Neural cell (in vitro differentiated cells): Measurements from ENCODE around the gene FGF14. TPM values are rescaled to one million over a fixed set of nuclear protein-coding genes. Genes with fewer than 3 reads are reported as not detected.

Experiments
- H2AFZ ChIP-seq: fragments of 200-600, 300-800 bp; sonication (generic), shearing (Covaris generic); 2 replicates; pipeline ENCODE4 v1.6.0; 2014; ENCODE audit warnings: low read depth, mild to moderate bottlenecking, antibody characterized with exemption, low read length, moderate library complexity
- H3F3A ChIP-seq: fragments of 200-600 bp; shearing (Covaris generic); 2 replicates; pipeline ENCODE4 v1.6.1; 2016; ENCODE audit warnings: mild to moderate bottlenecking, moderate library complexity, mixed read lengths, antibody characterized with exemption, low read length; ENCODE audit not compliant: insufficient read depth, poor library complexity, severe bottlenecking
- H3K27ac ChIP-seq: fragments of 200-600, 300-800 bp; sonication (generic), shearing (Covaris generic); 2 replicates; pipeline ENCODE4 v1.5.1; 2014; ENCODE audit warnings: mild to moderate bottlenecking, low read length, moderate library complexity
- H3K27me3 ChIP-seq: fragments of 300-800, 200-600 bp; sonication (generic), shearing (Covaris generic); 2 replicates; pipeline ENCODE4 v1.6.0; 2014; ENCODE audit warnings: mild to moderate bottlenecking, low read depth, low read length, moderate library complexity; ENCODE audit not compliant: insufficient read depth
- H3K36me3 ChIP-seq: fragments of 300-800, 200-600 bp; sonication (generic), shearing (Covaris generic); 2 replicates; pipeline ENCODE4 v1.5.1; 2014; ENCODE audit warnings: mild to moderate bottlenecking, antibody characterized with exemption, low read length, moderate library complexity; ENCODE audit not compliant: insufficient read depth
- H3K4me2 ChIP-seq: fragments of 300-800, 200-600 bp; sonication (generic), shearing (Covaris generic); 2 replicates; pipeline ENCODE4 v1.6.0; 2014; ENCODE audit warnings: mild to moderate bottlenecking, low read length
- H3K4me3 ChIP-seq: fragments of 300-800, 200-600 bp; sonication (generic), shearing (Covaris generic); 2 replicates; pipeline ENCODE4 v1.5.1; 2014; ENCODE audit warnings: mild to moderate bottlenecking, low read length, moderate library complexity
- H3K79me2 ChIP-seq: fragments of 200-600 bp; shearing (Covaris generic); replicated peaks from 2 replicates; pipeline ENCODE4 v1.6.0; 2014; ENCODE audit warnings: mild to moderate bottlenecking, low read length, moderate library complexity; ENCODE audit not compliant: insufficient read depth
- H3K9ac ChIP-seq: fragments of 300-800, 200-600 bp; sonication (generic), shearing (Covaris generic); 2 replicates; pipeline ENCODE4 v1.6.1; 2016; ENCODE audit warnings: mild to moderate bottlenecking, low read length, mixed read lengths
- H3K9me2 ChIP-seq: fragments of 200-600 bp; shearing (Covaris generic); 2 replicates; pipeline ENCODE4 v1.6.1; 2016; ENCODE audit warnings: mild to moderate bottlenecking, low read length, mixed read lengths; ENCODE audit not compliant: insufficient read depth
- H3K9me3 ChIP-seq: fragments of 200-600, 300-800 bp; sonication (generic), shearing (Covaris generic); 2 replicates; pipeline ENCODE4 v1.6.1; 2016; ENCODE audit warnings: mild to moderate bottlenecking, mixed run types, low read length, moderate library complexity, mixed read lengths
- H4K20me1 ChIP-seq: fragments of 200-600 bp; shearing (Covaris generic); 2 replicates; pipeline ENCODE4 v1.6.1; 2016; ENCODE audit warnings: mild to moderate bottlenecking, mixed run types; ENCODE audit not compliant: insufficient read depth
- EP300 ChIP-seq: fragments of 450-650 bp; conservative IDR thresholded peaks from 2 replicates; pipeline ENCODE4 v1.6.1; 2014; ENCODE audit warnings: antibody characterized with exemption, mild to moderate bottlenecking, moderate library complexity; ENCODE audit not compliant: poor library complexity, severe bottlenecking
- EZH2 ChIP-seq: fragments of 200-600, 300-800 bp; shearing (Covaris generic), sonication (generic); IDR thresholded peaks from 2 replicates; pipeline ENCODE4 v1.6.1; 2014; ENCODE audit warnings: antibody characterized with exemption, low read length, borderline replicate concordance, mild to moderate bottlenecking; ENCODE audit not compliant: insufficient read depth, poor library complexity, severe bottlenecking
- MXI1 ChIP-seq: fragments of 450-650 bp; conservative IDR thresholded peaks from 2 replicates; pipeline ENCODE4 v1.6.1; 2014; ENCODE audit warnings: antibody characterized with exemption, mild to moderate bottlenecking; ENCODE audit not compliant: poor library complexity, severe bottlenecking
- POLR2AphosphoS5 ChIP-seq: IDR thresholded peaks from 2 replicates; pipeline ENCODE4 v1.6.1; 2012
- RAD21 ChIP-seq: fragments of 450-650 bp; conservative IDR thresholded peaks from 2 replicates; pipeline ENCODE4 v1.6.1; 2014; ENCODE audit warnings: antibody characterized with exemption, mild to moderate bottlenecking, moderate library complexity
- SMC3 ChIP-seq: fragments of 450-650 bp; conservative IDR thresholded peaks from 2 replicates; pipeline ENCODE4 v1.6.1; 2014; ENCODE audit warnings: antibody characterized with exemption, mild to moderate bottlenecking, moderate library complexity; ENCODE audit not compliant: poor library complexity
- TAF1 ChIP-seq: IDR thresholded peaks from 2 replicates; pipeline ENCODE4 v1.6.1; 2012; ENCODE audit warnings: low read depth
- polyA plus RNA-seq: library from polyadenylated mRNA; depleted of rRNA; stranded (reverse); fragments of >200 nt; gene quantifications from 2 replicates; pipeline ENCODE4 v1.2.3, GENCODE V29; 2014
- TF ChIP-seq, protein P1 (sequence below): fragments of 450-650 bp; IDR thresholded peaks from 2 replicates; pipeline ENCODE4 v1.5.1; 2014; ENCODE audit warnings: antibody characterized with exemption, mild to moderate bottlenecking, moderate library complexity; ENCODE audit not compliant: poor library complexity, severe bottlenecking
- TF ChIP-seq, protein P2 (sequence below): IDR thresholded peaks from 2 replicates; pipeline ENCODE4 v1.6.1; 2012; ENCODE audit warnings: borderline replicate concordance

FGF14 gene
- polyA plus RNA-seq, 1 donor from 2014 or later, result 36.4 TPM

- no peak overlapping the region for H2AFZ ChIP-seq
- H3K4me3 ChIP-seq, result no peak overlapping the region
- TF ChIP-seq EZH2 (no peak), RAD21 (no peak), SMC3 (no peak), POLR2AphosphoS5 (no peak), EP300 (no peak), MXI1 (no peak), TAF1 (no peak)
- TF ChIP-seq, protein P1, sequence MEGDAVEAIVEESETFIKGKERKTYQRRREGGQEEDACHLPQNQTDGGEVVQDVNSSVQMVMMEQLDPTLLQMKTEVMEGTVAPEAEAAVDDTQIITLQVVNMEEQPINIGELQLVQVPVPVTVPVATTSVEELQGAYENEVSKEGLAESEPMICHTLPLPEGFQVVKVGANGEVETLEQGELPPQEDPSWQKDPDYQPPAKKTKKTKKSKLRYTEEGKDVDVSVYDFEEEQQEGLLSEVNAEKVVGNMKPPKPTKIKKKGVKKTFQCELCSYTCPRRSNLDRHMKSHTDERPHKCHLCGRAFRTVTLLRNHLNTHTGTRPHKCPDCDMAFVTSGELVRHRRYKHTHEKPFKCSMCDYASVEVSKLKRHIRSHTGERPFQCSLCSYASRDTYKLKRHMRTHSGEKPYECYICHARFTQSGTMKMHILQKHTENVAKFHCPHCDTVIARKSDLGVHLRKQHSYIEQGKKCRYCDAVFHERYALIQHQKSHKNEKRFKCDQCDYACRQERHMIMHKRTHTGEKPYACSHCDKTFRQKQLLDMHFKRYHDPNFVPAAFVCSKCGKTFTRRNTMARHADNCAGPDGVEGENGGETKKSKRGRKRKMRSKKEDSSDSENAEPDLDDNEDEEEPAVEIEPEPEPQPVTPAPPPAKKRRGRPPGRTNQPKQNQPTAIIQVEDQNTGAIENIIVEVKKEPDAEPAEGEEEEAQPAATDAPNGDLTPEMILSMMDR, result no peak
- TF ChIP-seq, protein P2, sequence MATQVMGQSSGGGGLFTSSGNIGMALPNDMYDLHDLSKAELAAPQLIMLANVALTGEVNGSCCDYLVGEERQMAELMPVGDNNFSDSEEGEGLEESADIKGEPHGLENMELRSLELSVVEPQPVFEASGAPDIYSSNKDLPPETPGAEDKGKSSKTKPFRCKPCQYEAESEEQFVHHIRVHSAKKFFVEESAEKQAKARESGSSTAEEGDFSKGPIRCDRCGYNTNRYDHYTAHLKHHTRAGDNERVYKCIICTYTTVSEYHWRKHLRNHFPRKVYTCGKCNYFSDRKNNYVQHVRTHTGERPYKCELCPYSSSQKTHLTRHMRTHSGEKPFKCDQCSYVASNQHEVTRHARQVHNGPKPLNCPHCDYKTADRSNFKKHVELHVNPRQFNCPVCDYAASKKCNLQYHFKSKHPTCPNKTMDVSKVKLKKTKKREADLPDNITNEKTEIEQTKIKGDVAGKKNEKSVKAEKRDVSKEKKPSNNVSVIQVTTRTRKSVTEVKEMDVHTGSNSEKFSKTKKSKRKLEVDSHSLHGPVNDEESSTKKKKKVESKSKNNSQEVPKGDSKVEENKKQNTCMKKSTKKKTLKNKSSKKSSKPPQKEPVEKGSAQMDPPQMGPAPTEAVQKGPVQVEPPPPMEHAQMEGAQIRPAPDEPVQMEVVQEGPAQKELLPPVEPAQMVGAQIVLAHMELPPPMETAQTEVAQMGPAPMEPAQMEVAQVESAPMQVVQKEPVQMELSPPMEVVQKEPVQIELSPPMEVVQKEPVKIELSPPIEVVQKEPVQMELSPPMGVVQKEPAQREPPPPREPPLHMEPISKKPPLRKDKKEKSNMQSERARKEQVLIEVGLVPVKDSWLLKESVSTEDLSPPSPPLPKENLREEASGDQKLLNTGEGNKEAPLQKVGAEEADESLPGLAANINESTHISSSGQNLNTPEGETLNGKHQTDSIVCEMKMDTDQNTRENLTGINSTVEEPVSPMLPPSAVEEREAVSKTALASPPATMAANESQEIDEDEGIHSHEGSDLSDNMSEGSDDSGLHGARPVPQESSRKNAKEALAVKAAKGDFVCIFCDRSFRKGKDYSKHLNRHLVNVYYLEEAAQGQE, result no peak
- H3K36me3 ChIP-seq, result no peaks in the 10 kb centered on the region
- no peaks in the 10 kb centered on the region for H3K9me2 ChIP-seq
- H3K27me3 ChIP-seq, result no peaks in the 10 kb centered on the region
- no peaks in the 10 kb centered on the region for H4K20me1 ChIP-seq
- H3K4me2 ChIP-seq, result no peak overlapping the region
- no peaks in the 10 kb centered on the region for H3F3A ChIP-seq
- H3K9ac ChIP-seq, result no peak overlapping the region
- no peak overlapping the region for H3K27ac ChIP-seq
- no peaks in the 10 kb centered on the region for H3K9me3 ChIP-seq
- H3K79me2 ChIP-seq, result no peaks in the 10 kb centered on the region
Measured at GRCh38 chr13:102273111-102273510, 128.7 kb downstream of the FGF14 start.

GRCh38 chr13:102267191-102267590, 134.7 kb downstream of the FGF14 start:
- Histone ChIP-seq H3K79me2 (no peaks in the 10 kb centered on the region), H3K9me3 (no peaks in the 10 kb centered on the region), H3K4me2 (no peak overlapping the region), H3K4me3 (no peak overlapping the region), H3F3A (no peaks in the 10 kb centered on the region), H3K9ac (no peak overlapping the region), H3K27me3 (no peaks in the 10 kb centered on the region), H2AFZ (no peak overlapping the region), H3K36me3 (no peaks in the 10 kb centered on the region), H3K27ac (no peak overlapping the region), H4K20me1 (no peaks in the 10 kb centered on the region), H3K9me2 (no peaks in the 10 kb centered on the region)
- TF ChIP-seq, protein P1, result no peak
- TF ChIP-seq SMC3 (no peak), MXI1 (no peak)
